ENCODE measurements around the gene KIF21B.

The KIF21B gene

GRCh38 chr1:200992382-200993048, 31.0 kb downstream of the KIF21B start:
- no peak for DNase-seq (ENCODE audit: low spot score)

DNA sequence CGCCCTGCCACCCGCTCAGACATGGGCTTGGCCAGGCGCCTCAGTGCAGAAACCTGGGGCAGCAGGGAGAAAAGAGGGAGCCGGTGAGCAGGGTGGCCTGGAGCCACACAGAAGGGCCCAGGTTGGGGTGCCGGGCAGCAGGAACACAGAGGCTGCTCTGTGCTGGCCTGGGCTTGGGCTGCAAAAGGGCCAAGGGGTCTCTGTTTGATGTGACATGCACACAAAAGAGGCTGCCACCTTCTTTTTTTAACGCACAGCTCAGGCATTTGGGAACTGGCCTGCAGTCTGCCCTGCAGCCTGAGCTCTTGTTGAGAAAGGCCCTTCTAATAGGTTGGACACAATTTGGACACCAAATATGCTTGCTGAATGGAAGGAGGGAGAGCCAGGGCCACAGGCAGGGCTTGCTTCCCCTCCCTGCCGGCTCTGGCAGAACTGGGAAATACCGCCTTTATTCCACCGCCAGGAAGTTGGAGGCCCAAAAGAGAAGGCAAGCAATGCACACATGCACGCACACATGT, 32.4 kb downstream of the KIF21B start:
- no peak for DNase-seq (ENCODE audit: low spot score)

- no peak for DNase-seq (ENCODE audit: low spot score)
Measured at GRCh38 chr1:200990114-200990513, 33.4 kb downstream of the KIF21B start.

GRCh38 chr1:200989337-200989736, 34.2 kb downstream of the KIF21B start:
- DNase-seq (ENCODE audit: low spot score): no peak

- no peak for DNase-seq (ENCODE audit: low spot score)
Measured at GRCh38 chr1:200988693-200989092, 34.8 kb downstream of the KIF21B start.

- DNase-seq (ENCODE audit: low spot score): no peak
Measured at GRCh38 chr1:200985481-200985880, 38.0 kb downstream of the KIF21B start.

DNA sequence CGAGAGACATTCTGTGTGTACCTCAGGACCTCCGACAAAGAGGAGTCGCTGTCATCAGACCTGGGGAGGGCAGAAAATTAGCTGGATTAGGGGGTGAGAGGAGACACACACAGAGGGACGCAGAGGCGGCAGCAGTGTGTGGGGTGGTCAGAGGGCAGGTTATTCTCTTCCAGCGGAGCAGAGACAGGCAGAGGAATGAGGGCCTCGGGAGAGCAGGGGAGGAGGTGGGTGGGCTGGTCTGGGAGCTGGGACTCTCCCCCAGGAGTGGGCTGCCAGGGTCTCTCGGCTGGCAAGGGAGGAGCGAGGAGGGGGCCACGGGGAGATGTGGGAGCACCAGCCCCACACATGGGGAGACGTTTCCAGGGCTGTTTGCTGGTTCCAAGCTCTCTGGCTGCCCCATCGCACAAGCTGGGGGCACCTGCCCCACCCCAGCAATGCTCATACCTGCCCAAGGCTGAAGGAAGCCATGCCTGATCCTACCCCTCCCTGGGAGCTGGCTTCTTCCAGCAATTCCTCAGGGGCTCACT, 40.4 kb downstream of the KIF21B start:
- DNase-seq (ENCODE audit: low spot score): no peak

GRCh38 chr1:200982071-200982945, 41.2 kb downstream of the KIF21B start:
- peak; percentile 62 for DNase-seq (ENCODE audit: low spot score)

GRCh38 chr1:200981278-200981677, 42.2 kb downstream of the KIF21B start:
- DNase-seq (ENCODE audit: low spot score): no peak

GRCh38 chr1:200980873-200981272, 42.6 kb downstream of the KIF21B start:
- no peak for DNase-seq (ENCODE audit: low spot score)

DNA sequence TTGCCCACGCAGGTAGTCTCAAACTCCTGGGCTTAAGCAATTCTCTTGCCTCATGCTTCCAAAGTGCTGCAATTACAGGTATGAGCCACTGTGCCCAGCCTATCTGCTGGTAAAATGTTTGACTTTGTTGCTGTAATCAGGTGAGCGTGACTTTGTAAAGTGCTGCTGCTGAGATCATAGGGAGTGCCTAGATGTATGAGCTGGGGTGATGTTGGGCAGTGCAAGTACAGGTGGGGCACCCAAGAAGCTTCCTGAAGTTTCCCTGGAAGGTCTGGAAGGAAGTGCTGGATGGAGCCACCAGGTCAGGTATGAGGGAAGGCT, 43.1 kb downstream of the KIF21B start:
- DNase-seq (ENCODE audit: low spot score): no peak

DNA sequence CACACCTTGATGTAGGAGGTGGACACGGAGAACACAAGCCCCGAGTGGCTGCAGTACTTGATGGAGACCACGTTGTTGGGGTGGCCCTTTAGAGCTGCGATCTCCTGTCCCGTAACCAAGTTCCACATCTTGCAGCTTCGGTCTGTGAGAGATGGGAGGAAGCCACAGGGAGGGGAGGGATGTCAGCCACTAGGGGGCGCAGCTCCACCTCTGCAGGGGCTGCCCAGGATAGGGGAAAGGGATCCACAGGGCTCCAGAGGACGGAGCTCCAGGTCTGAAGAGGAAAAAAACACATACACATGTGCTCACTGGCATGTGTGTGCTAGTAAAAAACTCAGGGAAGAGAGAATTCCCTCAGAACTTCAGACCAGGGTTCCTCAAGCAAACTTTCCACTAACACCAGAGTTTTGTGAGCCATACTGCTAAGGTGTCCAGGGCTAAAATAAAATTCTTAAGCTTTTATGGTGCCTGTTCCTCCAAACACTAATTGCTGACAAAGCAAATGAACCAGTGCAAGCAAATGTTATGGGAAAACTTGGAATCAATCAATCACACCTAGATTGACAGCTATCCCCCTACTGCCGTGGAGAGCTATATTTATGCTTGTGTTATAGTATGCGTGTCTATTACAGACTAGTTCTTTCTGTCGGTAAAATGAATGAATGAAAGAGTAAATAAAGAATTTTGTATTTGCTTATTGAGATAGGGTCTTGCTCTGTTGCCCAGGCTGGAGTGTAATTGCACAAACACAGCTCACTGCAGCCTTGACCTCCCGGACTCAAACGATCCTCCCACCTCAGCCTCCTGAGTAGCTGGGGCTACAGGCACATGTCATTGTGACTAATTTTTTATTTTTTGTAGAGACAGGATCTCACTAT, 43.7 kb downstream of the KIF21B start:
- peak; percentile 34 for DNase-seq (ENCODE audit: low spot score)

- no peak for DNase-seq (ENCODE audit: low spot score)
Measured at GRCh38 chr1:200977071-200977754, 46.3 kb downstream of the KIF21B start.

DNA sequence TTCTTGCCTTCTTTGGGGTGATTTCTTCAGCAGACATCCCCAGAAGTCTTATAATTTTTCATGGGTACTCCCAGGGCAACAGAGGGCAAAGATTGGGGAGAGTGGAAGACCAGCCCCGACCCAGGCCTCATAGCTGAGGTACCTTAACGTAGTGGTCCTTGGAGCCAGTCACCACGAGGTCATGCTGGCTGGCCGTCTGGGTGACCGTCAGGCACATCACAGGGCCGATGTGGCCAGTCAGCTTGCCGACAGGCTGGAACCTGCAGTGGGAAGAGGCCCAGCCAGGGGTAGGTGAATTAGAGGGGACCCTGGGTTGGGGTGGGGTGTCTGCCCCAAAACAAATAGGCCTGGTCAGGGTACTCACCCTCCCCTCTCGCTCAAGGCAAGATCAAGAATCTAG, 46.9 kb downstream of the KIF21B start:
- no peak for DNase-seq (ENCODE audit: low spot score)

GRCh38 chr1:200975458-200975857, 48.1 kb downstream of the KIF21B start:
- DNase-seq (ENCODE audit: low spot score): no peak

DNA sequence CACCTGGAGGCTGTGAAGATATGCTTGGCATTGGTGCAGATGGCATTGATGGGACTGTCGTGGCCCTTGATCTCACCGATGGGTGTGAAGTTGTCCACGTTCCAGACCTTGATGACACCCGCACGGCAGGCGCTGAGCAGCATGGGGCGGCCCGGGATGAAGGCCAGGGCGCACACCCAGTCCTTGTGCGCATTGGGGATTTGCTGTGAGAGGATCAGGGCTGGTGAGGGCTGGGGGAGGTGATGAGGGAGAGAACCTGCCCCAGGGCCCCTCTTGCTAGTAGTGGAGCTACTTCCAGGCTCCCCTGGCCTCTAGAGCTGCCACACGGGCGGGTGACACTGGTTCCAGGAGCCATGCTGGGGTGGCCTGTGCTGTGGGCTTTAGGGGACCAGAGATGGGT, 48.8 kb downstream of the KIF21B start:
- DNase-seq (ENCODE audit: low spot score): no peak

DNA sequence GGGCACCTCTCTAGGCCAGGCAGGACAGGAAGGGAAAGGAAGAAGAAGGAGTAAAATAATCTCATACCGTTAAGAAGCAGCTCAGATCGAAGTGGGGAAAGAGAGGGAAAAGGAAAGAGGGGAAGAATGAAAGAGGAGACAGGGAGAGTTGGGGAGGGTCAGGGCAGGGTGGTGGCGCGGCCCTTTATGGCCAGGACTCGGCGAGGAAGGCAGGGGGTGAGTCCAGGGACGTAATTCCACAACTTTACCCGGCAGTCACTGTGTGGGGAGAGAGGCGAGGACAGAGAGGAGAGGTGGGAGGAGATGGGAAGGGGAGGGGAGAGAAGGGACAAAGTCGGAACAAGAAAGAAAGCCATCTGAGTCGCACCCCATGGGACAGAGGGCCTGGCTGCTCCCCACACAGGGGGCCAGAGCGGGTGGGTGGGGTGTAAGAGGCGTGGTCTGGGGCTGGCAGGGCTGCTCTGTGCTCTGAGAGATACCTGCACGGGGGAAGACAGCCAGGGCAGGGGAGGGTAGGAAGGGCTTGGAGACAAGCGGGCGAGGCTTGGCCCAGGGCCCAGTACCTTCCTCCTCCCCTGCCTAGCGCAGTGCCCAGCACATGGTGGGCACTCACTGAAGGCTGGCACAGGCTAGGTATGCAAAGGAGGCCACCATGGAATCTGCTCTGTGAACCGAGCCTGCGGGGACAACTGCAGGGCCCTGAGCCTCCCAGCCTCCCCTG, 49.4 kb downstream of the KIF21B start:
- DNase-seq (ENCODE audit: low spot score): no peak

GRCh38 chr1:200972985-200973742, 50.4 kb downstream of the KIF21B start:
- DNase-seq (ENCODE audit: low spot score): no peak

DNA sequence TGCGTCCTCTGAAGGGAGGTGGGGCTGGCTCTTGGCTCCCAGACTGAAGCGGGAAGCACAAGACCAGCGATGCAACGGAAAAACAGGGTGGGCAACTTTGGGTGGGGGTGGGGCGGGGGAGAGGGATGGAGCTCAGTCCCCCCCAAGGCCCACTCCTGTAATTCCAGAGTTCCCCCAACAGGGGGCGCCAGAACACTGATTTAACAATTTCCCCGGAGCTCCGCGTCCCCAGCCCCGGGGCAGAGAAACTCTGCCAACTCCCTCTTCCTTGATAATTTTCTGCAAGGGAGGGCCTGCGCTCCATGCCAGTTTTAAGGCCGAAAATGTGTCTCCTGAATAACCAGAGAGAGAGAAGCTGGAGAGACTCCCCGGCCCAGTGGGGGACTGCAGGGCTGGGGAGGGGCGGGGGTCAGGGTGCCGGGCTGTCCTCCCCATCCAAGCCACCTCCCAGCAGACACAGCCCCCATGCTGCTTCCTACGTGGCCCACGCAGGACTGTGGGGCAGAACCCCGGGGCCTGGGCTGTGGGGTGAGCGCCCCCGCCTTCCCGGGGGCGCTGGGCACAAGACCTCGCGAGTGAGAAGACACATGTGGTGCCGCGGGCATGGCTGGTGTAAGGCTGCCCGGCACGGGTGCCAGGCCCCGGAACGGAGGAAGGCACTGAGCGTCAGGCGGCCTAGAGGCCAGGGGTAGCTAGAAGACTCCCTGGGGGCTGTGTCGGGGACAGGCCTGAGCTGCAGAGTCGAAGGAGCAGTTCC, 51.4 kb downstream of the KIF21B start:
- DNase-seq (ENCODE audit: low spot score): peak; percentile 85
